ENCODE results near the gene APLF.
"Not testable (repeated sequence)": the region's sequence is repeated elsewhere in the genome, so short reads cannot be mapped to it uniquely, and the experiment has no call there.

The APLF gene

GRCh38 chr2:68594041-68594440 is 126.7 kb downstream of the APLF start:
- no peak for DNase-seq

DNA sequence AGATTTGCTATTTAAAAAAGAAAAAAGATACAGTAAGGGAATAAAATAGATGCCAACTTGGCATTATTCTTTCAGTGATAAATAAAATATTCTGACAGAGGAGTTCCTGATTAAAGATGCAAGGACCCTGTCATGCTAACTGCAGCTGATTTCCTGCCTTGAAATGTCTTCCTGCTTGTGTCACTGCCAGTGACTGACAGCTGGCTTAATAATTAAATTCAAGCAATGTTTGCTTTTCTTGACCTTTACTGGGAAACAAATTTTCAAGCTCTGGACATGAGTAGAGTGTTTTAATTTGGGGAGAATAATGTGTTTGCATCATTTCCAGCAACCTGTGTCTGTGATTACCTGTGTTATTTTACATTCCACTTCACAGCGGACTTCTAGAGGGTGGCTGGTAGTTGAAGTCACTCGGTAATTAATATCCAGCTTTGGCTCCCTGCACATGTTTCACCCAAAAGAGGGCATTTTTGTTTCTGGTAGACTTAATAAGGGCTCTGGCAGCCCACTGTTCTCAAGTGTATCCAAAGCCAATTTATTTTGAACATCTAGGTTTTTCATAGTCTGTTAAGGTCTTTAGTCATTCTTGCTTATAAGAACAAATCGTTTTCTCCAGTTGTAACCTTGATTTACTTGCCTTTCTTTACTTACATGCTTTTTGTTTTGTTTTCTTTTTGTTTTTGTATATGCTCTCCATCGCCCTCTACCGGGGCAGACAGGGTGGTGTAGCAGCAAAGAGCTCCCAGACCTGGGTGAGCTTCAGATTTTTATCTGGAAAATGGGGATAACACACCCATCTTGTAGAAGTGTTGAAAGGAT is 127.5 kb downstream of the APLF start:
- no peak for DNase-seq

GRCh38 chr2:68595493-68595785 is 128.1 kb downstream of the APLF start:
- DNase-seq, result not testable (repeated sequence)

DNA sequence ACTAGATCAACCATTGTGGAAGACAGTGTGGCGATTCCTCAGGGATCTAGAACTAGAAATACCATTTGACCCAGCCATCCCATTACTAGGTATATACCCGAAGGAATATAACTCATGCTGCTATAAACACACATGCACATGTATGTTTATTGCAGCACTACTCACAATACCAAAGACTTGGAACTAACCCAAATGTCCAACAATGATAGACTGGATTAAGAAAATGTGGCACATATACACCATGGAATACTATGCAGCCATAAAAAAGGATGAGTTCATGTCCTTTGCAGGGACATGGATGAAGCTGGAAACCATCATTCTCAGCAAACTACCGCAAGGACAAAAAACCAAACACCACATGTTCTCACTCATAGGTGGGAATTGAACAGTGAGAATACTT is 133.1 kb downstream of the APLF start:
- DNase-seq, result not testable (repeated sequence)

GRCh38 chr2:68603059-68603458 is 135.7 kb downstream of the APLF start:
- no peak for DNase-seq

- DNase-seq, result no peak
Observed at GRCh38 chr2:68604077-68604476, 136.7 kb downstream of the APLF start.

- no peak for DNase-seq
Observed at GRCh38 chr2:68605939-68606338, 138.6 kb downstream of the APLF start.

- DNase-seq, result no peak
Observed at GRCh38 chr2:68606759-68607158, 139.4 kb downstream of the APLF start.

- no peak for DNase-seq
Observed at GRCh38 chr2:68607837-68608236, 140.5 kb downstream of the APLF start.

DNA sequence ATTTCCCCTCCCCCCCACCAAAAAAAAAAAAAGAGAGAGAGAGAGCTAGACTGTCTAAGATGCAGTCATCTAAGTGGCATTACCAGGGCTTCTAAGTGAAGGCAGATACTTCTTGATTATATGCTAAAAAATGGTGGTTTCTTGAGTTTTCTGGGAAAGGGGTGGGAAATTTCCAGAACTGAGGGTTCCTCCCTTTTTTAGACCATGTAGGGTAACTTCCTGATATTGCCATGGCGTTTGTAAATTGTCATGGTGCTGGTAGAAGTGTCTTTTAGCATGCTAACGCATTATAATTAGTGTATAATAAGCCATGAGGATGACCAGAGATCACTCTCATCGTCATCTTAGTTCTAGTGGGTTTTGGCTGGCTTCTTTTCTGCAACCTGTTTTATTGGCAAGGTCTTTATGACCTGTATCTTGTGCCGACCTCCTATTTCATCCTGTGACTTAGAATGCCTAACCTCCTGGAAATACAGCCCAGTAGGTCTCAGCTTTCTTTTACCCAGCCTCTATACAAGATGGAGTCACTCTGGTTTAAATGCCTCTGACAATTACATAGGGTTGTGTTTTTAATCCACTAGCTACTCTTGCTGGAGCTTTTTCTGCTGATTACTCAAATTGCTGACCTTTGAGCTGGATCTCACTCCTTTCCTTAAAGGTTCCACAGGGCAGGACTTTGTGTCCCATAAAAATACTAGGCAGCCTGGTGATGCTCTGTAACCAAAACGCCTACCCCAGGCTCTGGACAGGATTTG is 145.6 kb downstream of the APLF start:
- DNase-seq, result no peak

GRCh38 chr2:68620772-68621171 is 153.4 kb downstream of the APLF start:
- no peak for DNase-seq

DNA sequence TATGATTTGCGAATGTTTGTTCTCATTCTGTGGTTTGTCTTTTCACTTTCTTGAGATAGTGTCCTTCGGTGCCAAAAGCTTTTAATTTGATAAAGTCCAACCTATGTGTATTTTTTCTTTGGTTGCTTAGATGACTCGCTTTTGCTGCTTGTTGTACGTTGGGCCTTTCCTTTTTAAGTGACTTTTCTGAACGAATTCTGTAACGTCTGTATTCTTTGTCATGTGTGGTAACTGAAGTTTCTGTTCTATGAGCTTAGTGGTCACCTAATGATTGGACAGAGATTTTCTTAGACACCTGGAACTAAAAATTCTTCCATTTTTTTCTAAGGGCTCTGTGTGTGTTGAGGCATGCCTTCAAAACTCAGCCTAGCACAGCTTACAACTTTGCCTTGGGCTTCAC is 156.4 kb downstream of the APLF start:
- DNase-seq, result no peak

GRCh38 chr2:68627615-68628014 is 160.2 kb downstream of the APLF start:
- no peak for DNase-seq

Data from DMS79 (cell line).